Bone marrow (tissue), 2 donors: ENCODE measurements around the gene ATP11B.
"Not testable (repeated sequence)": the region's sequence is repeated elsewhere in the genome, so short reads cannot be mapped to it uniquely, and the experiment has no call there.

Experiments used
- DNase-seq, 2 donors: peaks; one replicate each; lab custom pipeline; 2025; lab: John Stamatoyannopoulos, UW

The ATP11B gene

DNA sequence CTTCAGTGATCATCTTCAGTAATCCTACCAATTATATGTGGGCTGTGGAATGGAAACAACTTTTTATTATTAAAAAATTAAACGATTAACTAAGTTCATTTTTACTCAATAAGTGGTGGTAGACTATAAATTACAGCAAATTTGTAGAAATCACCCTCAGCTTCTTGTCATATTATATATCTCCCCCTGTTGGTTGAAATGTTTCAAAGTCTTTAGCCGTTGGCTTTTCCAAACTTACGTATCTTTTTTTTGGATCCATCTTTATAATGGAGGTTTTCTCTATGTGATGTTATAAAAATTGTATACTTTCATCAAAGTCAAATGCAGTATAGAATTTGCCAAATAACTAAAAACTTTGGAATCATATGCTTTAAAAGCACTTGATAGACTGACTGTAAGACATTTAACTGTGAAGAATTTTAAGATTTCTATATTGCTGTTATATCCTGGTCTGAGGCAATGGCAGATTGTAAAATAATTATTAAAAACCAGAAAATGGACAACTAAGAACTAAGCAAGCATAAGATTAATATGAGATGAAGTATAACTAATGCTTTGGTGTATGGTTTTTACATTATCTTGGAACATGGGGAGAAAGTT is 44.7 kb downstream of the ATP11B start:
- DNase-seq = no peak

DNA sequence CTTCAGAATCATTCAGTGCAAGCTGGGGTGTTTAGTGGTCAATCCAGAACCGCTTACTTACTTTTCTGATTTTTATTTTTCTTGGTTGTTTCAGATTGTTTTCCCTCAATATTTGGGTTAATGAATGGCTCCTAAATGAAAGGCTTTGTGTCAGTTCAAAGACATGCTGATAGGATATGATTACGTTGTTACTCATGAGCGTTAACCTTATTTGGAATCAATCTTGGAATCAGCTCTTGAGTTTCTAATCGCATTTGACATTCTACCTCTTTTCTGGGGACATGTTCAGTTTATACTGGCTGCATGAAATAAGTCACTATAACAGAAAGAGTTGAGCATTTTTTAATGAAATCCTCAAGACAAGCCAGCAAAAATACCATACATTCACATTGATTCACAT is 50.2 kb downstream of the ATP11B start:
- DNase-seq = no peak

DNA sequence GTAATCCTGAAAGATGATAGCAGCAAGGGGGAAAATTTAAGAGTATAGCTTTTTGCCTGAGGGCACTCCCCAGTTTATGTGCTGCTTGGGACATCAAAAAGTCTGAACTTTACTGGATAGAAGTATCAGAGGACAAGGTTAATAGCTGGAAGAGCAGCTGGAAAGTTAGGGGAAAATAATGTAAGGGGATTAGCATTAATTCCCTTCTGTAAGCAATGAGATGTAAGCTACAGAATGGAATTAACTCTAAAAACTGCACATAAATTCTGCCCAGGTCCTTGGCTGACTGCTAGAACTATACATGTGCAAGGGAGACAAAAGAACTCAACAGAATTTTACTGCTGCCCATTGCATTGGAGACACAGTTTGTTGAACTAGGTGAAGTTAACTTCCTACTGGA is 55.6 kb downstream of the ATP11B start:
- no peak for DNase-seq

DNA sequence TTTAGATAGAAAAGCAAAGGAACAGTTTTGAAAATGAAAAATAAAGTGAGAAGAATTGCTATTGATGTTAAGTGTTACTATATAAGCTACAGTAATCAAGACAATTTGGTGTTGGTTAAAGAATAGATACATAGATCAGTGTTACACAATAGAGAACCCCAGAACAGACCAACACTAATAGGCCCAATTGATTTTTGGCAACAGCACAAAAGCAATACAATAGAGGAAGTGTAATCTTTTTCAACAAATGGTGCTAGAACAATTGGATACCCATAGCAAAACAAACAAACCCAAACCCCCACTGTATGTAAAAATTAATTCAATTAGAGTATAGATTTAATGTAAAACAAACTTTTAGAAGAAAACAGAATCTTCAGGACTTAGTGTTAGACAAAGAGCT is 61.8 kb downstream of the ATP11B start:
- no peak for DNase-seq

DNA sequence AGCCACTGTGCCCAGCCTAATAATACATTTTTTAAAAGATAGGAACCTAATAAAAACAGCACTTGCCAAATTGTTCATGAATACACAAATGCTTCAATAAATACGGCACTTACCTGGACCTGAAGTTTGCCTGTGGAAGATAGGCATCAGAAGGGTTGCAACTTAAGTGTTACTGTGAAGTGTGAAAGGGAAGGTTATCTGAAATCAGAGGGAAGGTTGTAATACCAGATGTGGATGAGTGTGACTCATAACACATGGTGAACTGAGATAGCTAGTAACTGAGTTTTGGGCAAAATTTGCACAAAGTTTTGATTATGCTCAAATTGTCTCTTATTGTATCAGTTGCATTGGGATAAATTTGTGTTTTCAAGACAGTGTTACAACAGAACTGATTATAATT is 68.0 kb downstream of the ATP11B start:
- DNase-seq = no peak

DNA sequence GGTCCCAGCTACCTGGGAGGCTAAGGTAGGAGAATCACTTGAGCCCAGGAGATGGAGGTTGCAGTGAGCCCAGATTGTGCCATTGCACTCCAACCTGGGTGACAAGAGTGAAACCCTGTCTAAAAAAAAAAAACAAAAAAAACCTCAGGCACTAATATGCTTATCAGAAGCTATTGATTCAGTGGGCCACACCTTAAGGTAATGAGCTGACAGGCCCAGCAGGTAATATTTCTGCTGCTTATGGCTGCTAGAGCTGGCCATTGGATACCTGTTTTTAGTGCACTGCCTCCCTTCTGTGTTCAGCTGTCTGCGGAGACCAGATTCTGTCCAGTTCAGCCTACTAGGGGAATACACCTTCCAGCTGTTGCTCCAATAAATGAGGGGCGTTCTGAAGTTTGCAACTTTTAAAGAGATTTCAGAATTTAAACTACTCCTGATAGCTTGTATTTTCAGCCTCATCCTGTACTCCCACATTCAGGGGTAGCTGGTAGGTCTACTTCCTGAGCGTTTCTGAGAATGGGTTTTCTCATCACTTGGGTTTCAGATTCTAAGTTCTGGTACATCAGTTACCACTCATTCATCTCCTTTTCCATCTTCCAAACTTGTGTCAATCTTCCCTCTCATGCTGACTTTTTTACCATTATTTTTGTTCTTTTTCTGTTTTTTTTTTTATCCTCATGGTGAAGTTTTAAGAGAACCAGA is 69.0 kb downstream of the ATP11B start:
- DNase-seq = no peak

DNA sequence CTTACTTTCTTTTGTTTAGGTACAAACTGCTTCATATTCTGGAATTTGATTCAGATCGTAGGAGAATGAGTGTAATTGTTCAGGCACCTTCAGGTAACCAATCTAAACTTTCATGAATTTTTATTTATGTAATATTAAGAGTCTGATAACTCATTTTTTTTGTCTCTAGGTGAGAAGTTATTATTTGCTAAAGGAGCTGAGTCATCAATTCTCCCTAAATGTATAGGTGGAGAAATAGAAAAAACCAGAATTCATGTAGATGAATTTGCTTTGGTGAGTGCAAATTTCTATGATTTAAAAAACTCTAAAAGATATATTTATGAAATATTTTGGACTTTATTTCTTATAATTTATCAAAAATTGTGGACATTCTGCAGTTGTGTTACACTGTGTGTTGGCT is 75.8 kb downstream of the ATP11B start:
- DNase-seq = no peak

DNA sequence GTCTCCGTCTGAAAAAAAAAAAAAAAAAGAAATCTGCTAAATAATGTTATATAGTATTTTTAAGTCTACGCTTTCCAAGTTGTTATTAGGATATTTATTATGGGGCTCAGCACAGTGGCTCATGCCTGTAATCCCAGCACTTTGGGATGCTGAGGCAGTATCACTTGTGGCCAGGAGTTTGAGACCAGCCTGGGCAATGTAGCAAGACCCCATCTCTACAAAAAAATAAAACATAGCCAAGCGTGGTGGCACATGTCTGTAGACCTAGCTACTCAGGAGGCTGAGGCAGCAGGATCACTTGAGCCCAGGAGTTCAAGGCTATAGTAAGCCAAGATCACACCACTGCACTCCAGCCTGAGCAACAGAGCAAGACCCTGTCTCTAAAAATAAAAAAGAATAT is 77.6 kb downstream of the ATP11B start:
- DNase-seq = not testable (repeated sequence)

DNA sequence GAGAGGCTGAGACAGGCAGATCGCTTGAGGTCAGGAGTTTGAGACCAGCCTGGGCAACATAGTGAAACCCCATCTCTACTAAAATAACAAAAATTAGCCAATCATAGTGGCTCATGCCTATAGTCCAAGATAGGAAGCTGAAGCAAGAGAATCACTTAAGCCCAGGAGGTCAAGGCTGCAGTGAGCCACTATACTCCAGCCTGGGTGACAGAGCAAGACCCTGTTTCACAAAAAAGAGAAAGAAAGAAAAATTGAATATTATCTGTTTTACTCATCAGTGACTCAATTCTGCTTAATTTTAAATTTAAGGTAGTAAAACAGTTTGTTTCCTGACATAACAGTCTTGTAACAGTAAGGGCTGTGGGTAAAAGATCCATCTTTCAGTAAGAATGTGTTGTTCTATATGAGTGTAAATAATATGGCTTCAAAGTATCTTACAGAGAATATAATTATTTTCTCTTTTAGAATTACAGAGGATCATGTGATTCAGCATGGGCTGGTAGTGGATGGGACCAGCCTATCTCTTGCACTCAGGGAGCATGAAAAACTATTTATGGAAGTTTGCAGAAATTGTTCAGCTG is 85.8 kb downstream of the ATP11B start:
- no peak for DNase-seq

DNA sequence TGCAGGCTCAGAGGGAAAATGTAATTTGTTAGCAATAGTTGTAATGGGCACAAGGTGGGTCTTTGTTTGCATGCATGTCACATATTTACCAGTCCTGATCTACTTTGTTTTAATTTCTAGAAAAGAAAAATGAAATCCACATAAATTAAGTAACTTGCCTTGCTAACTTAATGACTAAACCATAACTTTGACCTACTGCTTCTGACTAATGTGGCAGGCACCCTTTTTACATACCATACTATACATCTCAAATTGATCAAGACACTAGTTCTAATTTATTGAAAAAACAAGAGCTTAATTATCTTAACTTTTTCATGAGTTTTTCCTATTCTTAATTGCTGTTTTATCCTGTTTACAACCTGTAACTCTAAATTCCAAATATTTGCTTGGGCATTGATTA is 93.2 kb downstream of the ATP11B start:
- no peak for DNase-seq

DNA sequence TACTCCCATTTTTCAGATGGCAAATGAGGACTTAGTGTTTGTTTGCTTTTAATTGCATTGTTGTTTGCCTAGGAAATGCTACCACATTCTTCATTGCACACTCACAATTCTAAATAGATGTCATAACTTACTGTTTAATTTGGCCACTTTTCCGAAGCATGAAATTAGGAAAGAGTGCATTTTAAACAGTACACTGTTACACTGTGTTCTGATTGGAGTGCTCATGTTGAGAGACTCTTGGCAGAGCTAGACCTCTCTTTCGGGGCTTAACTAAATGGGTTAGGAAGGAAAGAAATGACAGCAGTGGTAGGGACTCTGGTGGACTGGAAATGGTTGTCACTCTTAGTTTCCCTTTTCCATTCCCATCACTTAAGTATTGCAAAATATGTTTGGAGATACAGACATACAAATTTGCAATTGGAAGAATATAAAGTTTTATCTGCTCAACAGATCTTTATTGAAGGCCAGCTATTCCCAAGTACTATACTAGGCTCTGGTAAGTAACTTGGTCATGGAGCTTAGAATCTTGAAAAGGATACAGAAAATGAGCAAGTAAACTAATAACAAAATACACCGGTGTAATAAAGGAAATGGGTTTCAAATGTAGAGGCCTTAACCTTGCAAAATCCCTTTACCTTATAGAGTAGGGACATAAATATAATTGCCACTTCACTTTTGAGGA is 96.8 kb downstream of the ATP11B start:
- DNase-seq = no peak

DNA sequence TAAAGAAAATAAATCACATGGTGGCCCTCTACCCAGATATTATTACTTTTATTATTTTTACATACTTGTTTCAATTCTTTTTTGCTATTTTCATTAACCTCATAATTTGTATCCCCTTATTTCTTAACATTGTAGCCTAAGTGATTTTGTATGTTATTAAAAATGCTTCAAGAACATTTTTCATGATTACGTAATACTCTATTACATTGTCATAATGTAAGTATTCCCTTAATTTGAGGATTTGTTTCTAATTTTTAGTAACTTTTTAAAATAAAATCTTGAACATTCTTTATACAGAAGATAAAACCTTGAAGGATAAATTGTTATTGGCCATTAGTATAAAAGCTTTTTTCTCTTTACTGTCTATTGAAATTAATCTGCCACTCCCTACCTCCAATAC is 98.1 kb downstream of the ATP11B start:
- no peak for DNase-seq

DNA sequence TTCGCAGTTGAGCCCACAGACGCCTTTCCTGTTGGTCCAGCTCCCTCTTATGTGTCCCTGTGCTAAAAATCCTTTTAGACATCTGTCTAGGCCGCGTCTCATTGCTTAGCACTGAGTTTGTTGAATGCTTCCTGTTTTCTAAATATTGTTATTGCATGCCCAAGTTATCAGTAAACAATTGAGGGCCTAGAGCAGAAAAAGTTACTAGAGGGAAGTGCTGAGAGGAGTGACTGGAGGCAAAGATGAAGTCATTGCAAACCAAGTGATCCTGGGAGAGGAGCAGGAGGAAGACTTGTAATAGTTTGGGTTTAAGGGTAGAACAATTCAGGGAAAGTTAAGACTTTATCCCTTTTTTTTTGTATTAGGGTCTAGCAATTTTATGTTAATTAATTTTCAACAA is 98.9 kb downstream of the ATP11B start:
- no peak for DNase-seq

DNA sequence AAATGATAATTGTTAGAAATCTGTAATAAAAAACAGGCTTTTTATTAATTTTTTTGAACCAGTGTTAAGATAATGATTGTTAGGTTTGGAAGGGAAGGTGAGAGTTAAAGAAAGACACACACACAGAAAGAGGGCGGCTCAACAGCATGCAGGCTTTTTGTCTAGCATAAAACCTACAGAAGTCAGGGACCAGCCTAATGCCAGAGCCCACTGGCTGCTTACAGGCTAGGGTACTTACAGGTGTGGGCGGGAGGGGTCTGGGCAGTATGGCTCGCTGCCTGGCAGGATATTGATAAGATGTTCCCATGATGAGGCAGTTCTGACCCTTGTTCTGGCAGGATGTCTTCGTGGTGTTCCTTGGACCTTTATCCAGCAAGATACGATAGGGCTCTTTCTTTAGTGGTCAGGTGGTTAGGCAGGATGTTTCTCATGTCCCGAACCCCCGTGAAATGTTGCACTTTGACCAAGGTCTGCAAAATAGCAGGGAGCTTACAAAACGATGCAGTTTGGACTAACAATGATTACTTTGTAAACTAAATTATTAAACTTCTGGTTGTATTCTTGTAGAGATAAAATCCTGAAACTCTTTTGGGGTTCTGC is 102.3 kb downstream of the ATP11B start:
- DNase-seq = no peak

DNA sequence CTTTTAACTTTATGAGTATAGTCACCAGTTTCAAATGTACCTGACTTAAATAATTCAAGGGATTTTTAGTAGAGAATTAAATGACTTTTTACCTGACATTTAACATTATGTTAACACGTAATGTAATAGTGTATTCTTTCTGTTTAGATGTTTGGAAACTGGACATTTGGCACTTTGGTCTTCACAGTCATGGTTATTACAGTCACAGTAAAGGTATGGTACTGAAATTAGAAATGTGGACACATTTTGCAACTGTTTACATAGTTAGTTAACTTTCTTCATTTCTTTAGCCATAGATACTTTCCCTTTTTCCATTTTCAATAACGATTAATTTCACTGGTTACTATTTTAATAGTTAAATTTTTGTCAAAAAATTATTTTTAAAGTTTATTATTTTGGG is 103.2 kb downstream of the ATP11B start:
- no peak for DNase-seq

DNA sequence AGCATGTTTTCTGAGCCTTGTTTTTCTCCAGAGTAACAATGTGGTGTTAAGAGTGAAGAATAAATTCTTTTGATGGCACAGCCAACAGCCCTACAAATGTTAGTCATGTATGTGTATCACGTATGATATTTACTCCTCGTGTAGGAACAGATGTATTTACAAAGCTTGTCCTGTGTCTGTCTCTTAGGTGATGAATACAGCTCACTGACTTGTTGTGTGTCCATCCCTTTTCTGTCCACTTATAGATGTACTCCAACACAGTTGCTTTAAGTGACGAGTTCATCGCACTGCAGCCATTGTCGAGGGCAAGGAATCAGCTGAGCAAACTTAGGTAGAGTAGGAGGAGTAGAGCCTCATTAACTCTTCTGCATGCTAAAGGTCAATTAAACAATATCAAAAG is 108.9 kb downstream of the ATP11B start:
- DNase-seq = no peak

DNA sequence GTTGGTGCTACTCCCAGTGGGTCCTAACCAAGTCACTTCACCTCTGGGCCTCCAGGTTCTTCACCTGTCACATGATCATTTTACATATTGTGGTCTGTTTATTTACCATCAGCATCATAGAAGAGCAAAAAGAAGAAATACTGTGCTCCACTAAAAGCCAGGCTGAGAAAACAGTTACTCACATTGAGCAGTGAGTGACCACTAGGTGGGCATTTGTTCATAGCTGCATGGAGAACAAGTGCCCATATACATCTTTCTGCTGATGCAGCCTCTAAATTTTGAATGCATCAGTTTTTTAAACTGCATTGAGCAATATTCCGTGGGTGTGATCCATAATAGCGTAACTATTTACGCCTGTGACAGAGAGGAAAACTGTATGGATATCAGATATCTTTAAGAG is 110.9 kb downstream of the ATP11B start:
- no peak for DNase-seq

DNA sequence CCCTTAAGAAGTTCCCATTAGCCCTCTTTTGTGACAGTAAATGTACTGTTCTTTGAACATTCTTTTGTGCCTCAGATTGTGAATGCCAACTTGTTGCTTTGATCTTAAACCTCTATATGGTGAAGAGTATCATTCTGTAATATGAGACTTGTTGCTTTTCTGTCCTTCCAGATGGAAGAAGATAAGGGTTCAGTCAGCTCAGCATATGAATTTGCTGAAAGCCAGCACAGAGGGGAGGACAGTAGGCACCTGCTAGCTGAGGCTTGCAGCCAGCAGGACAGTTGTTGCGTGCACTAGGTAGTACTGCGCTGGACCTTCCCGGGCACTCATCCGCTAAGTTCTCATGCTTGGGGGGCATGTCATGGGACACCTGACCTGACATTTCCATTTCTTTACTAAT is 112.3 kb downstream of the ATP11B start:
- no peak for DNase-seq

DNA sequence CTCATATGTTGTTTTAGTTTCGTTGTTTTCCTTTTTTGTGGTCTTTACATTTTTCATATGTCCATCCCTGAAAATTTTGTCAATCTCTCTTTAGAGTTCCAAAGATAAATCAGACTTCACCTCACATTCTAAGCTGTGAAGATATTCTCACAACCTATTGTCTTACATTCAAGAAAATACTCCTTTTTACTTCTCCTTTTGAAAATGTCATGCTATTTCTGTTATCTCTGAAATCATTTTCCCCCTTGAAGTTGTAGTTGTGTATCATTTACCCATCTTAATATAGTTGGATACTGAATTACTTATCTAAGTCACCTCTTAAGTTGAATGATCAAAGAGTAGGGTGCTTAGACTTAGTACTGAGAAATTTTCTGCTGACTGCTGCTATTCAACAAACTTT is 112.7 kb downstream of the ATP11B start:
- no peak for DNase-seq

DNA sequence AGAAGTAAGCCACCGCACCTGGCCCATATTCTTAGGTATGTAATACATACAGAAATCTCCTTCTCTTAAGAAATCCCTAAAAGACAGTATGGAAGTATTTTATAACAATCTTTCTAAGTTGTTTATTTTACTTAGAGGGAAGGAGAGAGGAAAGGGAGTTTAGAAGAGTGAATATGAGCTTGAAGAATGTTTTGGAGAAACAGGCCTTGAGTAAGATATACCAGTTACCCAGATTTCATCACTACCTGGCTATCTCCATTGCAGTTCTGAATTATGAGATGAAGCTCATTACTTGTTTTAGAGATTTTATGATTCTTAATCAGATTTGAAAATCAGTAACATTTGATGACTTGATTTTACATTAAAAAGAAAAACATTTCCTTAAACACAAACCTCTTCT is 115.2 kb downstream of the ATP11B start:
- no peak for DNase-seq

DNA sequence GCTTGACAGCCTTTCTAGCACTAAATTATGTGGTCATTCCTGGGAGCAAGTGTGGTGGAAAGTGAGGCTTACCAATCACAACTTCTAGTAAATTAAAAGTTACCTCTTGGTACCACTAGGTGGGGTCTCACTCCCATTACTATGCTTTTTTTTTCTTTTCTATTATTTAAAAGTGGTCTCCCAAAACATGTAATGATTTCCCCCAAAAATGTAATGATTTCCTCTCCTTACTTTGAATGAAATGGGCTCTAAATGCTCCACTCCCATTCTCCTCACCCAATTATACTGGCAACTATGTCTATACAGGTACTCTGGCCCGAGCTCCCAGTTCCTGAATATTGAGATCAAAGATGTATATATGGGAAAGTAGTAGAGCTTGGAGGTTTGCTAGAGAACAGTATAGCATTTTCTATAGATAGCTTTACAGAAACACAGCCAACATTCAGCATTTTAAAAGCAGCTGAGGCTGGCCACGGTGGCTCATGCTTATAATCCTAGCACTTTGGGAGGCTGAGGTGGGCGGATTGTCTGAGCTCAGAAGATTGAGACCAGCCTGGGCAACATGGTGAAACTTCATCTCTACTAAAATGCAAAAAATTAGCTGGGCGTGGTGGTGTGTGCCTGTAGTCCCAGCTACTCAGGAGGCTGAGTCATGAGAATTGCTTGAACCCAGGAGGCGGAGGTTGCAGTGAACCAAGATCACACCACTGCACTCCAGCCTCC is 116.2 kb downstream of the ATP11B start:
- DNase-seq = no peak
